GM18870 (cell line): Measurements from ENCODE around the gene CADPS2.

Source experiments
- ATAC-seq: cut with Tn5 transposase; IDR thresholded peaks from one replicate; pipeline ENCODE4 v1.9.1; 2021; ENCODE audit warnings: moderate library complexity; ENCODE audit not compliant: unreplicated experiment

Gene CADPS2

DNA sequence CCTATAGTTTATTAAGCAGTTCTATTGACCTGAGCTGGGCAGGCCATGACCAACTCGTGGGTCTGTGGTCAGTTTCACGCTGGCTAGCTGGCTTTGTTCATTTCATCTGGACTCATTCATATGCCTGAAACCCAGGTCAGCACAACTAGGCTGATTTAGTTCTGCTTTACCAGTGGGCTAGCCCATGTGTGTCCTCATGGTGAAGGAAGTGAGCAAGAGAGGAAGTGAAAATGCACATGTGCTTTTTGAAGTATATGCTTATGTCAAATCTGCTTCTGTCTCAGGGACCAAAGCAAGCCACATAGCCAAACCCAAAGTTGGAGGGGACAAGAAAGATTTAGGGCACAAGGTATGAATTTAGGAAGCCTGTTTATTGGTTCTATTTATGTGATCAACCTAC, 341.8 kb downstream of the CADPS2 start:
- ATAC-seq, result peak; percentile 94

GRCh38 chr7:122543891-122544290, 342.4 kb downstream of the CADPS2 start:
- no peak for ATAC-seq

GRCh38 chr7:122543166-122543565, 343.1 kb downstream of the CADPS2 start:
- ATAC-seq, result no peak

DNA sequence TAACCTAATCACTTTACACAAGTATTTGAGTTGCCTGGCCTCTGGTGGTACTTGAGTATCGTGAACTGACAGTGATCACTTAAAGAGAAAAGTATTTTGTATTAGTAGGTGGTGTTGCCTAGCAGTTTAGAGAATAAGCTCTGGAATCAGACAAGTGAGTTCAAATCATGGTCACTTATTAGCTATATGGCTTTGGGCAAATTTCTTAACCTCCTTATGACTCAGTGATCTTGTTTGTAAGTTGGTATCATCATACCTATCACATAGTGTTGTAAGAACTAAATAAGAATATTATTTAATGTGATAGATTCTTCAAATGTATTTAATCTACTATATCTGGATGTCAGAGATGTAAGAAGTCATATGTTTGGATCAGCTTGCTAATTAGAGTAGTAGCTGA, 351.2 kb downstream of the CADPS2 start:
- ATAC-seq, result no peak

DNA sequence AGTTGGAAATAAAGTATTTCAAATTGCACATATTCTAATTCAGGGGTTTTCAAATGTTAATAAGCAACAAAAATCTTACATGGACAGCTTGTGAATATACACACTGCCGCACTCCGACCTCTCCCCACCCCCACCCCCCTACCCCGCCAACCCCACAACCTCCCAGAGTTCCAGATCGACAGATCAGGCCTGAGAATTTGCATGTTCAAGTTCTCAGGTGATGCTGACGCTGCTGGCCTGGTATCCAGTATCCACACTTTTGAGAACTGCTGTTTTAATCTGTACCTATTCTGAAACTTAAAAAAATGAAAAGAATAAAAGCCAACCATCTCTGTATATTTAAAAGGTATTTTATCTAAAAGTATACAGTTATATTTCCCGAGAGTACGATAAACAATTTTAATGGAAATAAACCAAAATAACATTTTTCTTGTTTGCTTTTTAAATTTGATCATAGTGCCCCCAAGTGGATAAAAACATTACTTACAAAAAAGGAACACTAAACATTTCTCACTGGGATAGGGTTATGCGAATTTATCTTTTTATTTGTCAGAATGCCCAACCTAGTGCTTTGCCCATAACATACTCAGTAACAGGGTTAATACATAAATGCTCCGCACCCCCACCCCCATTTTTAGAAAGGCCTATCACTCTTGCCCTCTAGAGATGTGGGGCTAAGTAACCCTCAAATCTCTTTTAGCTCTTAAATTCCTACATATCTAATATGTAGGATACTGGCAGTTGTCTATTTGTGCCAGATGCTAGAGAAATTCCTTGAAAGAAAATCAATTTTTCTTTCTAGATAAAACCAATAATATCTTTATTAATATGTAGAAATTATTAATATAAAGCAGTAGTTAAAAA, 353.6 kb downstream of the CADPS2 start:
- no peak for ATAC-seq

GRCh38 chr7:122528879-122529481, 357.3 kb downstream of the CADPS2 start:
- ATAC-seq, result no peak

DNA sequence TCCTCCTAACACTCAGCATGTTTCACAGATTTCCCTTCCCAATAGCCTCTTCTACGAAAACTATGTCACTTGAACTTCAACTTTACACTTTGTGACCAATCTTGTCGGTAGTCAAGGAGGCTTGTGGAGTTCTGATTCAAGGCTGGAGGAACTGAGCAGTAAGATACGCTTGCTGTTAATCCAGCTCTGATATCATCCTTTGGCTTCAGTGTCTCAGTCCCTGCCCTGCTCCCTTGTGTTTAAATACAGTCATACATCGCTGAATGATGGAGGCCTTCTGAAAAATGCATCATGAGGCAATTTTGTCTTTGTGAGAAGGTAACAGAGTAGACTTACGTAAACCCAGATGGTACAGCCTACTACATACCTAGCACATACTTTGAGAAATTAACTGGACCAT, 360.9 kb downstream of the CADPS2 start:
- ATAC-seq, result no peak

DNA sequence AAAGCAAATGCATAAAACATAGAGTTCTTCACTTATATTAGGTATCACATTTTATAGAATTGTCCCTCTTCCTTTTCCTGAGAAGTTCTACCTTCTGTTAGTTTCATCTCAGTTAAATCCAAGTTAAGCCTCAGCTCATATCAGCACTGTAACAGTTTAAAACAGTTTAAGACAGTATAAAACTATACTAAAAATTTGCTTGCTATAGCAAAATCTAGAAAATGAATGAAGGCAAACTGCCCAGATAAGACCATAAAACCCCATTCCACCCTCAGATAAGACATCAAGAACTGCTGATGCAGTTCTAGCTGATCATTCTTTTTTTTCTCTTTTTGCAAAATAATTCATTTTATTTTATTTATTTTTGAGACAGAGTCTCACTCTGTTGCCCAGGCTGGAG, 364.5 kb downstream of the CADPS2 start:
- ATAC-seq, result no peak

DNA sequence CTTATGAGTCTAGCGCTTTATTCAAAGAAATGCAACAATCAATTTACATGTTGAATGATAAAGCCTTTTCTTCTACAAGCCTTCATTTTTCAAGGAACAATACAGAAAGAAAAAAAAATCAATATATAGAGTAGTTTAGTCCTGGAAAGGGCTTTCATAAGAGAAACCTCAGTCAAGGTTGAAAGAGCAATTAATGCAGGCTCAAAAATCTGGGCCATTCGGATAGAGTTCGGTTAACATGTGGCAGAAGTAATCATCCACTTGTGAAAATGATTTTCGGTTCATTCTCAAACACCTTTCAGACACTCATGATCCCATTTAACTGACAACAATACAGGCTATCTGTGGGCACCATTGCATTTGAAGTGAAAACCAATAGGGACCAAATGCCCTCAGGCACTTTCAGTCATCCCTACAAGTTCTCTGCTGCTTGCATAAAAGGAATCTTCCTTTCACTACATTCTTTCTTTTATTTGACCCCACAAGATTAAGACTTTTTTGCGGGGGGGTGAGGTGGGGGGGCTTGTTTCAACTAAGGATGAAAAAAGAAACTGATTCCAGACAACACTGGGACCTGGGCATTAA, 365.2 kb downstream of the CADPS2 start:
- no peak for ATAC-seq

DNA sequence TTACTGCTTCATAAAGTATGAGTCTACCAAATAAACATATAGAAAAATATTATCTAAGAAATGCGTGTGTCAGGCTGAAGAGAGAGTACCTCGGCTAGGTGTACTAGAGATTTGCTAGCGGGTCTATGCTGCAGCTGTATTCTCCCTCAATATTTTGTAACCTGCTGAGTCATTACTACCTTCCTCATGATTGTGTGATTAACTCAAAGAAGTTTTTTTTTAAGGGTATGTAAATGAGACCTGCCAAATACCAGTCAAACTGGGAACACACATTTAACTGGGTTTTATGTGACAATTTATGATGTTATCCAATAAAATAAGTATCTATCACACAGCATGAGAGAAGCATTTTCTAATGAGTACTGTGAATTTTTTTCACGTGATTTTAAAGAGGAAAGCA, 367.8 kb downstream of the CADPS2 start:
- ATAC-seq, result no peak

DNA sequence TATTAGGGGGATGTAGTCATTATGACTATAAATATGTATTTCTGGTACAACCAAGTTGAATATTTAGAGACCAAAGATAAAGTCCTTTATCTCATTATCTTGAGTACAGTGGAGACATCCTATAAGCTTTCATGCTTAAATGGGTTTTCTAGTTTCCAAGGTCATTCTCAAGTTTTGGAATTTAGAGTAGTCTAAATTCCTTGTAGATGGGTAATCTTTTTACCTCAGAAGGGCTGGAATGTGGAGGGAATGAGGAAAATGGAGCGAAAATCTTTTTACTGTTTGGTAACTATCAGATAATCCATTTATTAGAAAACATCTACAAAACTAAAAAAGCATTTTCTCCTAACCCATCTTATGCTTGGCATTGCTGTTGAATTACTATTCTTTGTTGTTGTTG, 368.7 kb downstream of the CADPS2 start:
- no peak for ATAC-seq

DNA sequence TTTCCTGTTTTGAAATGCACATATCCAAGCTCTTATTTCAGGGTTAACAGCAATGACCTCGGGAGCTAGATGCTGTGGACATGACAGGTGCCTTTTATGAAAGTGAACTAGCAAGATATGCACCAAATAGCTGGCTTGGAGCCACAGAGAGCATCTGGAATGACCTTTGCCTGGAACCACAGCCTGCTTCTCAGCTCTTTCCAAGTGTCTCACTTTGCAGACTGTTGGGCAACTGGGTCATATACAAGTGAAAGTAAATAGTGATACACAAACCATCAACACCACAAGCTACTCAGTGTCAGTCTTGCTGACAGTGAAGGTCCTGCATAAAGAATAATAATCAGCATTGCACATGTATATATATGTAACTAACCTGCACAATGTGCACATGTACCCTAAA, 370.9 kb downstream of the CADPS2 start:
- no peak for ATAC-seq

DNA sequence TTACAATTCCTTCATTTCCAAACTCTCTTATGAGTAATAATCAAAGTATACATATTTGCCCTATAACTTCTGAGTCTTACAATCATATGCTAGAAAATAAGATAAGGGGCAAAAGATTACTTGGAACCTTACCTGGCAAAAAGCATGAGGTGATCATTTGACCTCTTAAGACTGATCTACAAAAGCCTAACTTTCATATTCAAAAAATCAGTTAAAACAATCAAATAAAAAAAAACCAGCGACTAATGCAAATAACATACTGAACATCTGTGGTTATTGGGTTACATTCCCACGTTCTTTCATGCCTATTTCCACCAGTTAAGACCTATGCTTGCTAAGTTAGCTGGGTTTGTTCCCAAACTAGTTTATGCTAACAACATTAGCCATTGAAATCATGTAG, 375.0 kb downstream of the CADPS2 start:
- no peak for ATAC-seq

- no peak for ATAC-seq
Measured at GRCh38 chr7:122507591-122507990, 378.7 kb downstream of the CADPS2 start.

GRCh38 chr7:122492007-122492406, 394.3 kb downstream of the CADPS2 start:
- ATAC-seq, result no peak

GRCh38 chr7:122488241-122488640, 398.0 kb downstream of the CADPS2 start:
- ATAC-seq, result no peak

- ATAC-seq, result no peak
Measured at GRCh38 chr7:122487131-122487530, 399.1 kb downstream of the CADPS2 start.

DNA sequence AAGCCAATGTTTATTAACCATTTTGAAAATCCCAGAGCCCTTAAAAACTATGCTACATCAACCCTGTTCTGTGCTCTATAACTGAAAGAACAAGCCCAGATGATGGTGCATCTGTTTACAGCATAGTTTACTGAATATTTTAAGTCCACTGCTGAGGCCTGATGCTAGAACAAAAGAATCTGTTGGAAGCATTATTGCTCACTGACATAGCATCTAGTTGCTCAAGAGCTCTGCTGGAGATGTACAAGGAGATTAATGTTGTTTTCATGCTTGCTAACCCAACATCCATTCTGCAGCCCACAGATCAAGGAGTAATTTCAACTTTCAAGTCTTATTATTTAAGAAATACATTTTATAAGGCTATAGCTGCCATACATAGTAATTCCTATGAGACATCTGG, 400.4 kb downstream of the CADPS2 start:
- no peak for ATAC-seq

DNA sequence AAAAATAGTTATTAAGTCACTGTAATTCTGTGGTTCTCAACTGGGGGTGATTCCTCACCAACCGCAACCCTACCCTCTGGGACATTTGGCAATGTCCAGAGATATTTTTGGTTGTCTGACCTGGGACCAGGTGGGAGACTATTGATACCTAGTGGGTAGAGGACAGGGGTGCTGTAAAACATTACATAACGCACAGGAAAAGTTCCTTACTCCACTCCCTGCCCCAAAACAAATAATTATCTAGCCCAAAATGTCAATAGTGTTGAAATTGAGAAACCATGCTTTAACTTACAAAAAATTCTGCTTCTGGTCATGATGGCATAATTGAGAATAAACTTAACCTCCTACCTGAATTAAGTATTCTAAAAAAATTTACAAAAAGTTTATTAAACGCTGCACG, 404.0 kb downstream of the CADPS2 start:
- no peak for ATAC-seq

DNA sequence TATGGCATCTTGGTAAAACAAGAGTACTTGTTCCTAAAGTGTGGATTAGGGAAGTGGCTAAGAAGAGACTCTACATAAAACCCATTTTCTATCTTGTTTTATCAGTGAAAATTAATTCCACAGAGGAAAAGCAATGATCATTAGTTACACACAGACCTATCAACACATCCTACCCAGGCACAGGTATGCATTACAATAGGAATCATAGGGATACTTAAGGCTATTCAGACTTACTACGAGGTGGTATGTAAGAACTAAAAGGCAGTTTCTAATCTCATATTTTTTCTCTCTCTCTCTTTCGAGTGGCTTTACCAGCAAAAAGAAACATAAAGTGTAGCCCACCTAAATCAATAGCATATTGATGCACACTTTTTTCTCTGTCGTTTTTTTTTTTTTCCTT, 415.4 kb downstream of the CADPS2 start:
- ATAC-seq, result no peak

DNA sequence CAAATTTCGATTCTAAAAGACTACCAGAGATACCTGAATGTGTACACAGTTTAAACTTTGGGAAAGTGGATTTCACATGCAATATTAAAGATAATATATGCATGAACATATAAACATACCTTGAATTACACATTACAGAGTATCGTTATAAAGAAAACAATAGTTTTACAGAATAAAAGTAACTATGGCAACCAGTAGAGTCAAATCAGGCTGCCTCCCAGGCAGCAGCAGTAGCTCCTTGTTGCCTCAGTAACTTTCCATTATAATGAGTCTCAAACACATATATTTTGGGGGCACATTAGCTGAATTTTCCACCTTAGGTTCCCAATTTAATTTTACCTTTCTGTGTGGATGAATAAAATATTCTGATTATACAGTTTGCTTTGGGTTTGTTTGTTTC, 417.3 kb downstream of the CADPS2 start:
- ATAC-seq, result no peak
